ENCODE data around the gene PCK1.

PCK1 gene

DNA sequence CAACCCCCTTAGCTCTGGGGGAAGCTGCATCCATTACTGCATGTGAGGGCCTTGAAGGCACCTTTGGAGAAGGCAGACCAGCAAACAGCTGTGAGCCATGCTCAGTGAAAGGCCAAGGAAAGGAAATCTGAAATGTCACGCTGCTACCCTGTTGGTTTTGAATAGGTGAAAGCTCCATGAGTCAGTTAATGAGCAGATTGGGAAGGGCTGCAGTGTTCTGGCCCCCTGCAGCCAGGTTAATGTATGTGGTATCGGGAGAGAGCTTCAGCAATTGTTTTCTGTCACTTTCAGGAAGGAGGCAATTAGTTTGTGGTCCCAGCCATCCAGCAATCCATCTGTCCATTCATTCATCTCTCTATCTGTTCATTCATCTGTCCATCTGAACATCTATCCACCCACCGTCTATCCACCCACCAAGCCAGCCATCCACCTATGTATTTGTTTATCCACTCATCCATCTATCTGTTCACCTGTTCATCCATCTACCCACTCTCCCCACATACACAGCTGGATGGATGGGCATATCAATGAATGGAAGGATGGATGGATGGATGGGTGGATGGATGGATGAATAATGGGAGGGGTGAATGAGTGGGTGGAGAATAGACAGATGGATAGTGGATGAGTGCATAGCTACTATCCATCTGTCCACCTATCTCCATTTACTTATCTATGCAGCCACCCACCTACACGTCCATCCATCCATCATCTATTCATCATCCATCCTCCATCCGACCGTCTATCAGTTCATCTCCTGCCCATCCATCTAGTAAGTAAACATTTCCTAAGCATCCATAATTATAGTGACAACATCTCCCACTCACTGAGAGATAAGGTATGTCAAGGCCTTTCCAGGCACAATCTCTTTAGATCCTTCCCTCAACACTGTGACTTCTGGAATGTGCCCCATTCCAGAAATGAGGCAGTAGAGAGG, 16.0 kb downstream of the PCK1 start:
- no peak for DNase-seq (ENCODE audit: low read depth in 3 of 3)

DNA sequence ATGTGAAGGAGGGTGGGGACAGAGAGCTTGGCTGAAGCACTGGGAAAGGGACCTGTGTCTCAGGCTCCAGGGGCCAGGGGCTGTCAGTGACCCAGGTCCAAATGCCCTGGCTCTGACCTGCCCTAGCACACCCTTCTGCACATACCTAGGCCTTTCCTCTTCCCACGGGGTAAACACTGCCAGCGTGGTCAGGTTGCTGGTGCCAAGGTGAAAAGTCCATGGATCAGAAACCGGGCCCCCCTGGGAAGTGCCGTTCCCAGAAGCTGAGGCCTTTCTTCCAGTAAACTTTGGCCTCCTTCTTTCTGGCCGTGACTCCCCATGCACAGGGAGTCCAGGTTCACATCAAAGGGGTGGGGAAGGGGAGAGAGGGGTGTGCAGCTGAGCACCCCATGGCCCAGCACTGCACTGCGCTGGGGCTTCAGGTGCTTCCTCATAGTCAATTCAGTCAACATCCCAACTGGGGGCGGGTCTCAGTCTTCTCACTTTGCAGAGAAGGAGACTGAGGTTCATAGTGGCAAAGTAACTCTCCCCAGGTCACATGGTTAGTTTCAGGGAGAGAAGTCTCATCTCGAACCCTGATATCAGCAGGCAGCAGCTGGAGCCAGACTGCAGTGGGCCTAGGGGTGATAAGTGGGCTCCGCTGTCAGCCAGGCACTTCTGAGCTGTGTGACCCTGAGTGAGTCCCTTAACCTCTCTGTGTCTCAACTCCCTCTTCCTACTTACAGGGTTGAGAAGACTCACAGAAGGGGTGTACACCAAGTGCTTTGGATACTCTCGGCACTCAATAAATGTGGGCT, 17.0 kb downstream of the PCK1 start:
- DNase-seq (ENCODE audit: low read depth in 3 of 3), result no peak

DNA sequence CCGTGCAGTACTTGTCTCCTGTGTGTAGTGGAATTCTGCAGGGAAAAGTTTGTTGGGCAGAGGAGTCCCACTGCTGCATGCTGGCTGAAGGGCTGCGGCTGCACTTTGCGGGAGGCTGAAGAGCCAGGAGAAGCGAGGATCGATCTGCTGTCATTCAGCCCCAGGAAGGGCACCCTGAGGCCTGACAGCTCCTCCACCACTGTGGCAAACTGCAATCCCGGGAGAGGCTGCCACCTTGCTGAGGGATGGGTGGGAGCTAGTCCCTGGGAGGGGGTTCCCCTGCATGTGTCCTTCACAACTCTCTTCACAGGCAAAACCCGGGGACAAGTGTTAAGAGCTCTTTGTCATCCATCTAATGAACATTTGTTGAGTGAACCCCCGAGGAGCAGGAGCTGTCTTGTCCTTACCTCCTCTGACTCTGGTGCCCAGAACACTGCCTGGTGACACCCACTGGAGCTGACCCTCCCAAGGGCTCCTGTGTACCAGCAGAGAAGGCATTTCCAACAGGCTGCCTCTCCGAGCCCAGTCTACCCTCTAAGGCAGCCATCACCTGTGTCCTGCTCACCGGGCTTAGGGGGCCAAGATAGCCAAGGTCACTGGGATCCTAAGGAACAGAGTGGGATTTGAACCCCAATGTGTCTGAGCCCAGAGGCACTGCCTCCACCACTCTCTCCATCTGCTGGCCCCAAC, 17.7 kb downstream of the PCK1 start:
- DNase-seq (ENCODE audit: low read depth in 3 of 3), result no peak

DNA sequence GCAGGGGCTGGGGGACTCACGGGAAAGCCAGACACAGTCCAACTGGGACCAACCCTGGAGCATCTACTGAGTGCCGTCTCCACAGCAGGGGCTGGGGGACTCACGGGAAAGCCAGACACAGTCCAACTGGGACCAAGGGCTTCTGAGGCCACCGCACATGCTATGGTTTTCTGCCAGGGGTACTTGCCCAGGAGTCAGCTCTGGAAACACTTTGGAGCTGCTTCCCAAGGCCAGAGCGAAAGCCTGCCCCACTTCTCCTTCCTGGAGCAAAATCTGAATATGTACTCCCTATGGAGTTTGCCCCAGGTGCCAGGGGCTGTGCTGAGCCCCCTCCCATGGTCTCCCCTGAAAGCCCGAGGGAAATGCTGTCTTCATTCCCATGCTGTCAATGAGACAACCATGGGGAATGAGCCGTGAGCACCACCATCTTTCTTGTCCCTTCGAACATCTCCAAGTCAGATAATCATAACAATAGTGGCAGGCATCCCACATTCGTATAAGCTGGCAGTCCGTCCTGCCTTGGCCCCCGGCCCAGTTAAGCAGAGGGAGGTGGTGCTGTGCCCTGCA, 18.5 kb downstream of the PCK1 start:
- no peak for DNase-seq (ENCODE audit: low read depth in 3 of 3)

DNA sequence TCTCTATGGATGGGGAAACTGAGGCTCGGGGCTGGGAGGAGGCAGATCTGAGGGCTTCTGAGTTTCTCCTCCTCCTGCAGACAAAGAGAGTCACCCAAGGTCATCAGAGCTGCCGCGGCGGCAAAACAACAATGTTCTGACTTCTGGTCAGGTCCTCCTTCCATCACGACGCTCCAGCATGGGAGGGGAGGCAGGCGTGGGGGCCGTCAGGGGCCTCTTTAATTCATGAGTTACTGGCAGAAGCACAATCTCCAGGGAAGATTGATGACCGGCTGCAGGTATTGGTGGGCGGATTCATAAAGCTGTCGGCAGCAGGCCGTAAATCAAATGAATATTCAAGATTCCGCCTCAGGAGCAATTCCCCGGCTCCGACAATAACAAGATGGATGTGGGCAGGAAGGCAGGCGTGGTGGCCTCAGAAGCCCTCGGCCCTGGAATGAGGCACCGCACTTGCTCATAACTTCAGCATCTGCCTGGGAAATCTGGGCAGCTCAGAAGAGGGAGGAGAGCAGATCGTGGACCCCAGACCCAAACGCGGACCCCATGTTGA, 19.1 kb downstream of the PCK1 start:
- DNase-seq (ENCODE audit: low read depth in 3 of 3), result no peak

DNA sequence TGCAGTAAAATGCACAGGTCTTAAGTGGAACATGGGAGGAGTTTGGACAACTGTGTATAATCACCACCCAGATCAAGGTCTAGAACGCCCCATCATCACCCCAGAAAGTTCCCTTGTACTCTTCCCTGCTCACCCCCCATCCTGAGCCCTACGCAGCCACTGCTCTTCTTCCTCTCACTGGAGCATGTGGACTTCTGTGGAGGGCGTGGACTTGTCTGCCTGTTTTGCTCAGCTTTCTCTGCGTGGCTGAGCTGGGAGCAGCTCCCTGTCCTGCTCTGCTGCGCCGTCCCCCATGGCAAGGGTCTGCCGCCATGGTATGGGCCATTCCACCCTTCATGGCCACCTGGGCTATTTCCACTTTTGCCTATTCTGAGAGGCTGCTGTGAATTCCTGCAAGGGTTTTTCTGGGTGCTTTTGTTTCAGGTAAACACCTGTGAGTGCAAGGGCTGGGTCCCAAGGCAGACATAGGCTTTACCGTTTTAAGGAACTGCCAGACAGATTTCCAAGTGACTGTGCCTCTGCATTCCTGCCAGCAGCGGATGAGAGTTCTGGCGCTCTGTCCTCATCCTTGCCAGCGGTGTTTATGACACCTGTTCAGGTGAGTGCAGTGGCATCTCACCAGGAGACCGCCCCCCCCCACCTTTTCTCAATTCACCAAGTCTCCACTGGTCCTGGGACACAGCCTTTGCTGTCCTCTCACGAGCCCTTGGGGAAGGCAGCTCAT, 19.7 kb downstream of the PCK1 start:
- DNase-seq (ENCODE audit: low read depth in 3 of 3), result no peak

DNA sequence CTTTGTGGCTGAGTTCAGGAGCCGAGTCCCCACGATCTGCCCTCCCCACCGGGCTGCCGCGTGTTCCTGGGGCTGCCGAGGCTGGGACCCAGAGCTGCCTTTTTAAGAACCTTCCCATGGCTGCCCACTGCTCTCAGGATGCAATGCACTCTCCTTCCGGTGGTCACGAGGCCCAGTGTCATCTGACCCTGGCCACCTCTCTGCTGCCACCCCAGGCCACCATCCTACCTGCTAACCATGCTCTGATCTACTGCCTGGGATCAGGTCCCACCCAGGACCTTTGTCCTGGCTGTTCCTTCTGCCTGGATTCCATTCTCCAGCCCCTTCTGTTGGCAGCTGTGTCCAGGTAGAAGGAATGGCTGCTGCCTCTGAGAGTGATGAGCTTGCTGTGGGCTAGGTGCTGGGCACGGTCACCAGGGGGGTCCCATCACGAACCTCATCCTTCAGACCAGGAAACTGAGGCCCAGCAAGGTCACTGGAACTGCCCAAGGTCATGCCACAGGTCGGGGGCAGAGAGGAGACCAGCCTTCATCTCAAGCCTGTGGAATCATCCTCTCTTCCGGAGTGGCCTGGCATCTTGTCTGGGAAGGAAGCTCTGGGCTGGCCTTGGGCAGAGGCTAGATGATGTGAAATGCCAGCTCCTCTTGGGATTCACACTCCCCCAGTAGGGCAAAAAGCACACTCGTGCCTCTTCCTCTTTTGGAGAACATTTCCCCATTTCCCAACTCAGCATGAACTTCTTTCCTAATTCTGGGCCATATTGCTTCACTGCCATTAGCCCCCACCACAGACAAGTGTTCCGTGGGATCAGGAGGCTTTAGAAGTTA, 20.5 kb downstream of the PCK1 start:
- no peak for DNase-seq (ENCODE audit: low read depth in 3 of 3)

DNA sequence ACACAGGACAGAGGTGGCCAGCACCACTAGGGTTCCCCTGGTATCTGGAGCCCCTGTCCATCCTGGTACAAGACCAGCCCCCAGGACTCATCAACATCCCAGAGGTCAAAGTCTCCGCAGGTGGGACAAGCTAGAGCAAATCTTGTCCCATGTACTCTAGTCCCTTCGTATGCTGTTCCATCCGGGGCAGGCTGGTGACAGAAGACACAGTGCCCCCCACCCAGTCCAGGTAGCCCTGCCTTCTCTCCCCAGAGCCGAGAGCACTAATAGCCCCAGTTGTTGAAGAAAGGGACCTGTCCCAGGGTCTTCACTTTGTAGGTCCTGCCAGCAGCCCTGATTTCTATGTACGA, 21.1 kb downstream of the PCK1 start:
- DNase-seq (ENCODE audit: low read depth in 3 of 3), result no peak

DNA sequence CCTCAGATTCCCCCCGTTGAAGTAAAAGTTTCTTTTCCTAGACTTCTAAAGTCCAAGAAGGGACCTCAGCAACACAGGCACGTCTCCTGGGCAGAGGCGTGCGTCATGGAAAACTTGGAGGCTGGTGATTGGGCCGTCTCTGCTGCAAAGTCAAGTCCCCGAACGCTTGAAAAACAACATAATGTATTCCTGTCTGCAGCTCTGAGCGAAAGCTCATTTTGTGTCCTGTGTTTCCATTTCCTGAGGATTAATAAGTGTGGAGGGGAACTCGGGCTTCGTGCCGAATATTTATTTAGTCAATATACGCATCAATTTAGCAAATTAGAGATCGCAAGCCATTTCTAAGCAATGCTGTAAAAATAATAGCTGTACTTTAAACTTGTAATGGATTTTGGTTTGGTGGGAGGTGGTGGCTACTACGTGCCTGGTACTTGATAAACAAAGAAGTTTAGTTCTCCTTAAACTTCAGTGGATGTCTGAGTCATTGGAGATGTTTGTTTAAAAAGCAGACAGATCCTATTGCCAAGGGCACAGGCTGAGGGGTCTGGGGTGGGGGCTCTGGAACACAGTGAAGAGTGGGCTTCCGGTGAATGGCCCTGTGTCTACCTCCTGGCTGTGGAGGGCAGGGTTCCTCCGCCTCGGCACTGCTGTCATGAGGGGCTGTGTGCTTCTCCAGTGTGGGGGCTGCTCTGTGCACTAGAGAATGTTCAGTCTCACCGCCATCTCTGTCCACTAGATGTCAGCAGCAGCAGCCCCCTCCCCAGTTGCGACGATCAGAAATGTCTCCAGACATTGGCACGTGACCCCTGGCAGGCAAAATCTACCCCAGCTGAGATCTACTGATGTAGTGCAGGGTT, 21.8 kb downstream of the PCK1 start:
- DNase-seq (ENCODE audit: low read depth in 3 of 3), result no peak

DNA sequence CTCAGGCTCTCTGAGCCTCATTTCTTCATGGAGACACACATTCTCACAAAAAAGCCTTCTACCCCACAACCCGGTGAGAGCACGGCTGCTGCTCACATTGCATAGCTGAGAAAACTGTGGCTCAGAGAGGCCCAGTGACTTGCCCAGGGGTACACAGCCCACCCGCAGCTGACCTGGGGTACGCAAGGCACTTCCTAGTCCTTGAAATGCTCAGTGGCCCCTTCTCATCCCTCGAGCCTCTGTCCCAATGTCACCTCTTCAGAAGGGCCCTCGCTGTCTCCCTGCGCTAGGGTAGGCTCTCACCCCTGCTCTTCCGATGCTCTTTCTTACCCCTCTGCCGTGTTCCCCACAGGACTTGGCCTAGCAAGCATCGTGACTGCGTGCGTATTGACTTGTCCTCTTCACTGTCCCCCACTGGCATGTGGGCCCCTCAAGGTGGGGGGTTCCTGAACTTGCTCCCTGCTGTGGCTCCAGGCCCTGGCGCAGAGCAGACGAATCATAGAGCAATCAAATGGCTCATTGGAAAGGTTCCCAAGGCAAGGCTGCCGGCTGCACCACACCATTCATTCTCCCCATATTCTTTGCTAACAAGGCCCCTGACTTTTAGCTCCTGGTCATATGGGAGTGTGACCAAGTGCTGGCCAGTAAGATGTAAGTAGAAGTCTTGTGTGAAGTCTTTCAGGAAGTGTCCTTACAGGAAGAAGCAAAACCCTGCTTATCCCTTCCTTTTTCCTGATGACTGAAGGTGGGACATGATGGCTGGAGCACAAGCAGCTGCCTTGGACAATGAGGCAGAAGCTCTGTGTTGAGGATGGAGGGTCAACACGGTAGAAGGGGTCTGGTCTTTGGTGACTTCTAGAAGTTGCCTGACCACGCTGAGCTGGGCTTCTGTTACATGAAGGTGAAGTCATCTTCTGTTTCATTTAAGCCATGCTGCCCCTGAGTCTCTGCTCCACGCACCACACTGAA, 22.7 kb downstream of the PCK1 start:
- DNase-seq (ENCODE audit: low read depth in 3 of 3), result no peak

DNA sequence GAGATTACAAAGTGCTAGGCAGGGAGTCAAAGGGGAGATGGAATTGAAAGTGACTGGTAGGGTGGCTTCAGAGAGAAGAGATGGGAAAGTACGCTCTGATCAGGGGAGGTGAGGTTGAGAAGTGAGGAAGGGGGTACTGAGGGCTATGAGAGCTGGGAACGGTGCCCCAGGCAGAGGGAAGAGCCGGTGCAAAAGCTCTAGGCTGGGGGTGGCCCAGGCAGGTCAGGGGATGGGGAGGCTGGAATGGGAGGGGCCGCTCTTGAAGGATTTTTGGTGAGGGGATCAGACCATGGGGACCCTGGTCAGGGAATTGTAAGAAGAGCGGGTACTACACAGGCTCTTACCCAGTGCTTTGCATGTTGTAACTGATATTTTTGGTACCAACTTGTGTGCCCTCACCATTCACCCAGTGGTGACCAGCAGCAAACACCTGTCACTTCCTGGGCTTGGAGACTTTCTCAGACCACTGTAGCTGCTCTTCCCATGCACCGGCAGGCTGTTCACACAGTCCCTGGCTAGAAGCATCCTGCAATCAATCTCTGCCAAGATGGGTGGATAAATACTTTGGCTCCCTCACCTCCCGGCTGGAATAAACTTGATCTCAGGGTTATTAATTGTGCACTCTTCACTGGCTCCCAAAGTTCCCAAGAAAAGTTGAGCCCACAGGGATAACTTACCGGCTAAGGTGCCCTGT, 24.0 kb downstream of the PCK1 start:
- no peak for DNase-seq (ENCODE audit: low read depth in 3 of 3)

DNA sequence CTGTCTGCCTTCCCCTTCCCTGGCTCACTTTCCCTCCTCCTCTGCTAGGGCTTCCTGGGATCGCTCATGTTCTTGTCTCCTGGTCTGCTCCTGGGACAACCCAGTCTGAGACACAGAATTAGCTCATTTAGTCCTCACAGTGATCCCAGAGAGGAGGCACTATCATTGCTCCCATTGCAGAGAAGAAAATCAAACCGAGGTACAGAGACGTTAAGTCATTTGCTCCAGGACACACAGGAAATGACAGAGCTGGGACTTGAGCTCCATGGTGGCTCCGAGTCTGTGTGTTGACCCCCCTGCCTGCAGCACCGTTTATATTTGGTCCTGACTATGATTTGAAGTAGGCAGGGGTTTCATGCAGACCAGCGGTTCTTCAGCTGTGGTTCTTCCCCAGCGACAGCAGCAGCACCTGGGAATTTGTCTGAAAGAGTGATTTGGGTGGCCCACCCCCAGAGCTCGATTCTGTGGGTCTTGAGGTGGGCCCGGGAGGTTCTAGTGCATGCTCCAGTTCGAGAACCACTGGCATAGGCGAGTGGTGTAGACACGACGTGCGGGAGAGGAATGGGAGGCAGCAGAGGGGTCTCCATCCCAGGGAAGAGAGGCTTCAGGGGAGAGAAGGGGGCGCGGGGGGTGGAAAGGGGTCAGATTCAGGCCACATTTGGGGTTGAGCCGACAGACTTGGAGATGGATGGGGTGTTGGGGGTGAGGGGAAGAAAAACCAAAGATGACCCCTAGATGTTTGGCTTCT, 24.7 kb downstream of the PCK1 start:
- DNase-seq (ENCODE audit: low read depth in 3 of 3), result no peak

DNA sequence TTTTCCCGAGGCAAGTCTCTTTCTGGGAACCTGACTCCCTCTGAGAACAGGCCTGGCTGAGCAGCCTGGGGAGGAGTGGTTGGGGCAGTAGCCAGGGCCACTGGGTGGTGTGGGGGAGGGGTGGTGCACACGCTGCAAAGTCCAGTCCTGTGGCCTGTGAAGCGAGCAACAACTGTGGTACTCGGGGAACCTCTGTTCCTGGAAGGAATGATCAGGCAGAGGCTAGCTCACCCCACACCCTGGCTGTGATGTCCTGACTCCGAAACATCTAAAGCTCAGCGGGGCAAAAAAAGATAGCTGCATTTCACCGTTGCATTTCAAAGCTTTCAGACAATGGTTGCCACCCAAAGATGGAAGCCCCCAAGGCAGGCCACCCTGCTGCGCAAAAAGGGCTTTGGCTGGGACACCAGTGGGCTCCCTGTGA, 25.5 kb downstream of the PCK1 start:
- no peak for DNase-seq (ENCODE audit: low read depth in 3 of 3)

DNA sequence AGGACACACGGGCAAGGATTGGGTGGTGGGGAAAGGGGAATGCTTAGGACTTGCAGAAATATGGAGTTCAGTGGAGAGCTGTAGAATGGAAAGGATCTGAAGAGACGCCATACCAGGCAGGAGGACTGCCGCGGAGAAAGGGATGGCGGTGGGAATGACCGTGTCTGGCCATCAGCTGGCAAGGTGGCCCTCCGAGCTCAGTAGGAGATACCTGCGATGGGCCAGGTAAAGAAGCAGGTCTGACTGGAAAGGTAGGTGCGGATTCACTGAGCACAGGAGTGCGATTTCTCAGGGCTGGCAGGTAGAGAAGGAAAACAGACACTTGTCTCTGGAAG, 26.0 kb downstream of the PCK1 start:
- no peak for DNase-seq (ENCODE audit: low read depth in 3 of 3)

DNA sequence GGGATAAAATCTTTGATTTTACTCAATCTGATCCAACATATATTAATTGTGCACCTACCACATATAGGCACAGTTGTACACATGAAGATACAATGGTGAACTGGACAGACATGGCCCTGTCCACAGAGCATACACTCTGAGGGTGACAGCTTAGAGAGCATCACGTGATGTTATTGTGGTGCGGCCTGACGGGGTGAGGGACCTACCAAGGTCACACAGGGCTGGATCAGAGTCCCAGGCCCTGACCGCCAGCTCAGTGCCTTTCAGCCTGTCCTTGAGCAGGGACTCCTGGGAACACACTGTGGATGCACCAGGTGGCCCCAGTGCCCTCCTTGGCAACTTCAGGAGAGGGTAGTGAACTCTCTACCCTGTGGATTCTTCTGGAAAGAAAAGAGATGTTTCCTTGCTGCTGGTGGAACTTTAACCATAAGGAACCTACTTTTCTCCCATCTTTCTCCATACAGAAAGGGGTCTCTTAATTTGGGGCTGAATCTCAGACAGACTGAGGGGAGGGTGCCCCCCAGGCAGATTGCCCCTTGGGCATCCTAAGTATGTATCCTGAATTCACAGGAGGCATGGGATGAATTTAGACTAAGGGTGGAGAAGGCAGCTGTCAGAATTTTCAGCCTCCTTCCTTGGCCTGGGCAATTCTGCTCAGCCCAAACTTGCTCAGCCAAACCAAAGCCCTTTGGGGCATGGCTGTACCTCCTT, 26.5 kb downstream of the PCK1 start:
- DNase-seq (ENCODE audit: low read depth in 3 of 3), result no peak

DNA sequence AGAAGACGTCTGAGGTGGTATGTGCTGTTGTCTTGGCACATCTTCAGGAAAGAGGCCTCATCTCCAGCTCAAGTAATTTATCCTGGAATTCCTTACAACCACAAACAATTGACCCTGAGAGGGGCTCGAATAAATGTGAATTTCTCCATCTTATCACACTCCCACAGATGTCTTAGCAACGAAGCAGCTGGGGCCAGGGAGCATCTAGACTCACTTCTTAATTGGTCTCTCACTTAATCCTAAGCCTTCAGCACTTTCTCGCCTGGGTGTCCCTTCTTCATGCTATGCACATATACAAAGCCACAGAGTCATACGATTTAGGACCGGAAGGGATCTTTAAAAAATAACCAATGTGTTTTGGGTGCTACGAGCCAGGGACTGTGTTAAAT, 27.1 kb downstream of the PCK1 start:
- no peak for DNase-seq (ENCODE audit: low read depth in 3 of 3)

Measured in stimulated activated CD4-positive, alpha-beta T cell treated with anti-CD3 and anti-CD28 coated beads, TNF-alpha, amount 100 ng/mL, for 48 hours (primary cell).